Left renal pelvis (tissue), 4 donors: ENCODE measurements around the gene EIF4EBP2. TPM values are rescaled to one million over a fixed set of nuclear protein-coding genes. Genes with fewer than 3 reads are reported as not detected.

ENCODE experiments used
- polyA plus RNA-seq, 4 donors: library from polyadenylated mRNA; unstranded; fragments of 120-200 nt; gene quantifications; one replicate each; pipeline ENCODE4 v1.2.1, GENCODE V29; 2013; ENCODE audit not compliant: insufficient read length in 4 of 4

EIF4EBP2 gene
- polyA plus RNA-seq, 4 donors: 58.8 to 92.2 (median 79.5) TPM

Other genes starting within 250 kb of the EIF4EBP2 start
- gene SAR1A, start 233.6 kb upstream of the EIF4EBP2 start, polyA plus RNA-seq: 100 to 1,000 TPM; 116 to 150 (median 129) TPM
- 100 to 1,000 TPM in 1 of 4 donors, 10 to 100 TPM in 3; 55.3 to 115 (median 89.4) TPM for gene PPA1, start 170.7 kb upstream of the EIF4EBP2 start, polyA plus RNA-seq
- under 1 TPM; 0.10 to 0.22 (median 0.12) TPM for gene NPFFR1, start 120.1 kb upstream of the EIF4EBP2 start, polyA plus RNA-seq
- 10 to 100 TPM in 1 of 4 donors, 1 to 10 TPM in 3; 8.9 to 14.0 (median 9.2) TPM for gene LRRC20, start 21.5 kb upstream of the EIF4EBP2 start, polyA plus RNA-seq
- under 1 TPM in 3 of 4 donors, not detected in 1; 0.23 to 0.66 (median 0.52) TPM for gene NODAL, start 37.5 kb downstream of the EIF4EBP2 start, polyA plus RNA-seq
- 10 to 100 TPM in 3 of 4 donors, 1 to 10 TPM in 1; 9.2 to 11.8 (median 10.6) TPM for gene PALD1, start 74.6 kb downstream of the EIF4EBP2 start, polyA plus RNA-seq
- 1 to 10 TPM in 1 of 4 donors, under 1 TPM in 3; 0.32 to 1.4 (median 0.84) TPM for gene PRF1, start 198.6 kb downstream of the EIF4EBP2 start, polyA plus RNA-seq